IMR-90 (cell line): ENCODE measurements around the gene PYGO2. TPM values are rescaled to one million over a fixed set of nuclear protein-coding genes. Genes with fewer than 3 reads are reported as not detected.

Experiments used
- ATAC-seq: fragments of 200-7000 bp; cut with Tn5 transposase; 2 replicates; pipeline ENCODE4 v1.9.1; 2020; ENCODE audit warnings: low read depth, mild to moderate bottlenecking, moderate library complexity
- BruUV-seq: library from RNA; stranded (reverse); fragments of 400-500 nt; replicated peaks from 2 replicates; lab custom pipeline; 2021; lab: Mats Ljungman, UMichigan
- CTCF ChIA-PET: fragments of 300-600 bp; formaldehyde crosslinking; extraction: SDS; loops from one replicate; lab custom pipeline; 2021; ENCODE audit warnings: antibody characterized with exemption; lab: Yijun Ruan, JAX
- POLR2A ChIA-PET: fragments of 300-600 bp; sonication (Branson Sonifier 250); formaldehyde crosslinking; loops from one replicate; lab custom pipeline; 2022; ENCODE audit warnings: antibody characterized with exemption; ENCODE audit not compliant: unreplicated experiment; lab: Charles Lee
- DNase-seq: peaks from one replicate; pipeline ENCODE4 v3.0.0; 2013
- H2AFZ ChIP-seq: replicated peaks from 2 replicates; pipeline ENCODE3; 2013; ENCODE audit warnings: low read length, mild to moderate bottlenecking; ENCODE audit not compliant: poor library complexity
- H2AK5ac ChIP-seq: 2 replicates; pipeline ENCODE4 v1.6.1; 2013; ENCODE audit warnings: low read depth, low read length, inconsistent platforms
- H2AK9ac ChIP-seq: replicated peaks from 2 replicates; pipeline ENCODE3; 2013; ENCODE audit warnings: mild to moderate bottlenecking, low read depth, low read length, moderate library complexity; ENCODE audit not compliant: poor library complexity
- H2BK120ac ChIP-seq: 2 replicates; pipeline ENCODE4 v1.6.1; 2013; ENCODE audit warnings: low read depth, low read length, inconsistent platforms
- H2BK15ac ChIP-seq: 3 replicates; pipeline ENCODE4 v1.6.1; 2013; ENCODE audit warnings: low read depth, low read length, inconsistent platforms
- H2BK20ac ChIP-seq: 2 replicates; pipeline ENCODE4 v1.6.1; 2013; ENCODE audit warnings: low read depth, mild to moderate bottlenecking, inconsistent platforms, low read length, moderate library complexity
- H2BK5ac ChIP-seq: 2 replicates; pipeline ENCODE4 v1.6.1; 2013; ENCODE audit warnings: mild to moderate bottlenecking, low read depth, low read length, inconsistent platforms; ENCODE audit not compliant: poor library complexity, severe bottlenecking
- H3K14ac ChIP-seq: replicated peaks from 2 replicates; pipeline ENCODE4 v1.6.1; 2013; ENCODE audit warnings: low read depth, low read length, inconsistent platforms
- H3K18ac ChIP-seq: 2 replicates; pipeline ENCODE4 v1.6.1; 2013; ENCODE audit warnings: low read depth, low read length, control low read depth
- H3K23ac ChIP-seq: 2 replicates; pipeline ENCODE4 v1.6.1; 2013; ENCODE audit warnings: low read depth, low read length, inconsistent platforms
- H3K27ac ChIP-seq: 2 replicates; pipeline ENCODE4 v1.5.1; 2013; ENCODE audit warnings: mild to moderate bottlenecking, control low read depth, low read length; ENCODE audit not compliant: insufficient read depth
- H3K27me3 ChIP-seq: 2 replicates; pipeline ENCODE4 v1.6.1; 2013; ENCODE audit warnings: low read length; ENCODE audit not compliant: control insufficient read depth, insufficient read depth
- H3K36me3 ChIP-seq: 2 replicates; pipeline ENCODE4 v1.6.1; 2013; ENCODE audit warnings: low read length, mixed read lengths; ENCODE audit not compliant: control insufficient read depth, insufficient read depth
- H3K4ac ChIP-seq: 2 replicates; pipeline ENCODE4 v1.6.1; 2013; ENCODE audit warnings: low read depth, low read length, inconsistent platforms
- H3K4me1 ChIP-seq: 2 replicates; pipeline ENCODE4 v1.6.1; 2013; ENCODE audit warnings: low read length, mixed read lengths; ENCODE audit not compliant: control insufficient read depth, insufficient read depth
- H3K4me2 ChIP-seq: 2 replicates; pipeline ENCODE4 v1.6.1; 2013; ENCODE audit warnings: low read depth, mild to moderate bottlenecking, control low read depth, low read length, moderate library complexity
- H3K4me3 ChIP-seq: 2 replicates; pipeline ENCODE4 v1.5.1; 2013; ENCODE audit warnings: low read depth, mild to moderate bottlenecking, control low read depth, low read length, moderate library complexity; ENCODE audit not compliant: insufficient read depth
- H3K56ac ChIP-seq: 2 replicates; pipeline ENCODE4 v1.6.1; 2013; ENCODE audit warnings: low read length, inconsistent platforms; ENCODE audit not compliant: insufficient read depth; ENCODE audit errors: extremely low read depth
- H3K79me1 ChIP-seq, 2 experiments: 2 replicates each; pipeline ENCODE4 v1.6.1; 2013; ENCODE audit warnings: low read length in 2 of 2, inconsistent platforms in 1 of 2, low read depth in 1 of 2
- H3K9ac ChIP-seq: 2 replicates; pipeline ENCODE4 v1.6.1; 2013; ENCODE audit warnings: low read depth, low read length, control low read depth
- H3K9me1 ChIP-seq: 2 replicates; pipeline ENCODE4 v1.6.1; 2013; ENCODE audit warnings: low read length, inconsistent platforms; ENCODE audit not compliant: insufficient read depth
- H3K9me3 ChIP-seq: 2 replicates; pipeline ENCODE4 v1.6.1; 2013; ENCODE audit warnings: low read length; ENCODE audit not compliant: control insufficient read depth, insufficient read depth
- H4K20me1 ChIP-seq: 2 replicates; pipeline ENCODE4 v1.6.1; 2013; ENCODE audit warnings: low read length, inconsistent platforms; ENCODE audit not compliant: insufficient read depth
- H4K5ac ChIP-seq: 2 replicates; pipeline ENCODE4 v1.6.1; 2013; ENCODE audit warnings: mild to moderate bottlenecking, low read depth, low read length, control low read depth
- H4K8ac ChIP-seq, 2 experiments: 2 replicates each; pipeline ENCODE4 v1.6.1; 2013; ENCODE audit warnings: low read depth in 2 of 2, low read length in 2 of 2, control low read depth in 1 of 2, inconsistent platforms in 1 of 2
- H4K91ac ChIP-seq: 2 replicates; pipeline ENCODE4 v1.6.1; 2013; ENCODE audit warnings: low read depth, low read length, inconsistent platforms; ENCODE audit not compliant: insufficient read depth
- BHLHE40 ChIP-seq: fragments of 150-350 bp; IDR thresholded peaks from 2 replicates; pipeline ENCODE4 v1.6.1; 2016; ENCODE audit warnings: mild to moderate bottlenecking, low read depth, low read length
- CEBPB ChIP-seq: IDR thresholded peaks from 2 replicates; pipeline ENCODE4 v1.6.1; 2012; ENCODE audit warnings: low read depth, low read length, improper control_type of control experiment
- CTCF ChIP-seq: conservative IDR thresholded peaks from 2 replicates; pipeline ENCODE4 v1.5.1; 2012; ENCODE audit warnings: mild to moderate bottlenecking, low read depth, low read length, improper control_type of control experiment
- MAZ ChIP-seq: IDR thresholded peaks from 2 replicates; pipeline ENCODE4 v1.6.1; 2012; ENCODE audit warnings: low read depth, mild to moderate bottlenecking, low read length, improper control_type of control experiment, moderate library complexity, borderline replicate concordance
- NFE2L2 ChIP-seq: fragments of 150-350 bp; IDR thresholded peaks from 2 replicates; pipeline ENCODE4 v1.6.1; 2016; ENCODE audit warnings: low read depth, mild to moderate bottlenecking, low read length
- RAD21 ChIP-seq: IDR thresholded peaks from 2 replicates; pipeline ENCODE4 v1.6.1; 2012; ENCODE audit warnings: low read length, improper control_type of control experiment
- RFX5 ChIP-seq: IDR thresholded peaks from 2 replicates; pipeline ENCODE4 v1.8.0; 2012; ENCODE audit warnings: low read depth, mild to moderate bottlenecking, low read length, moderate library complexity
- SMC3 ChIP-seq: fragments of 150-350 bp; IDR thresholded peaks from 2 replicates; pipeline ENCODE4 v1.6.1; 2016; ENCODE audit warnings: low read depth, mild to moderate bottlenecking, antibody characterized with exemption, low read length, moderate library complexity
- USF2 ChIP-seq: fragments of 150-350 bp; IDR thresholded peaks from 2 replicates; pipeline ENCODE4 v1.6.1; 2017; ENCODE audit warnings: mild to moderate bottlenecking, antibody characterized with exemption, low read length, low read depth
- WGBS, 2 experiments: methylation state at CpG; one replicate each; pipeline versions ENCODE4 v1.1.5 to v1.1.7; 2013; ENCODE audit warnings: missing lambda C conversion rate in 2 of 2; ENCODE audit not compliant: insufficient read length in 1 of 2; ENCODE audit errors: extremely low coverage in 2 of 2; 5-methylcytosine and 5-hydroxymethylcytosine counted together
- dilution Hi-C: fragments of 300-500 bp; cut with HindIII; formaldehyde crosslinking; loops from one replicate; pipeline ENCODE4 v1.14.3; 2018; ENCODE audit warnings: low sequenced_read_pairs; ENCODE audit not compliant: unreplicated experiment
- in situ Hi-C: fragments of 300-500 bp; cut with MboI; formaldehyde crosslinking; loops from 3 replicates; pipeline ENCODE4 v1.14.3; 2019; ENCODE audit warnings: low sequenced_read_pairs, inconsistent platforms, mixed read lengths
- intact Hi-C: fragments of 100-400 bp; cut with micrococcal nuclease; formaldehyde crosslinking; loops from 2 replicates; pipeline ENCODE4 v1.10.0; 2022
- polyA plus RNA-seq, 3 experiments: library from polyadenylated mRNA; depleted of rRNA; stranded (reverse); fragments of >200 nt; gene quantifications; 2 replicates each; pipeline ENCODE4 v1.2.3, GENCODE V29; 2012; ENCODE audit warnings: low replicate concordance in 1 of 3
- total RNA-seq: library from RNA; depleted of rRNA; stranded (reverse); fragments of >200 nt; gene quantifications from 2 replicates; pipeline ENCODE4 v1.2.3, GENCODE V29; 2012

PYGO2 gene
- total and polyA plus RNA-seq, 2 of the 4 experiments (the other 2 are of a cell fraction) = 5.4 to 14.8 TPM

GRCh38 chr1:155008015-155008941, 46.7 kb upstream of the PYGO2 start (continued):
- no peak for TF ChIP-seq CTCF

GRCh38 chr1:155007251-155007828, 45.8 kb upstream of the PYGO2 start:
- H2AFZ ChIP-seq = no peak overlapping the region
- dilution Hi-C loops (no loop called here), intact Hi-C loops (no loop called here), in situ Hi-C loops (no loop called here)
- H3K9me3 ChIP-seq = no peaks in the 10 kb centered on the region
- peaks cover 14 to 59% of the 10 kb centered on the region in 2 experiments for H3K79me1 ChIP-seq
- H3K27ac ChIP-seq = no peak overlapping the region
- no peak overlapping the region for H3K14ac ChIP-seq
- no peak overlapping the region for H2BK20ac ChIP-seq
- CTCF ChIA-PET = interaction anchor here (1.1 kb wide), 1 partner anchor 10 kb away, joined by 4 read pairs; no protein-coding TSS in a partner anchor
- H3K9me1 ChIP-seq = peaks cover 12% of the 10 kb centered on the region
- no peak overlapping the region for H3K4me3 ChIP-seq
- H4K91ac ChIP-seq = no peak overlapping the region
- H4K5ac ChIP-seq = no peak overlapping the region
- H3K4ac ChIP-seq = no peak overlapping the region
- WGBS, 2 experiments = no CpG with 5 or more reads among the region's 6 CpGs
- no peak overlapping the region for H3K9ac ChIP-seq
- no peak overlapping the region for H2AK5ac ChIP-seq
- POLR2A ChIA-PET = interaction anchor here (0.6 kb wide), 1 partner anchor 11 kb away, joined by 14 read pairs; no protein-coding TSS in a partner anchor
- peaks cover 11% of the 10 kb centered on the region for H4K20me1 ChIP-seq
- DNase-seq (no peak), ATAC-seq (no peak)
- peaks cover 2% of the 10 kb centered on the region for H3K36me3 ChIP-seq
- H3K27me3 ChIP-seq = no peaks in the 10 kb centered on the region
- no peak overlapping the region for H4K8ac ChIP-seq
- H3K4me1 ChIP-seq = peaks cover 15% of the 10 kb centered on the region
- H3K4me2 ChIP-seq = no peak overlapping the region
- H3K18ac ChIP-seq = no peak overlapping the region
- H2BK120ac ChIP-seq = no peak overlapping the region
- no peak overlapping the region for H3K23ac ChIP-seq
- H2BK15ac ChIP-seq = no peak overlapping the region
- H3K56ac ChIP-seq = no peak overlapping the region
- BruUV-seq = no TSS peak
- H2BK5ac ChIP-seq = no peak overlapping the region
- no peak overlapping the region for H2AK9ac ChIP-seq
- no peak for TF ChIP-seq SMC3
- TF ChIP-seq CEBPB = no peak
- no peak for TF ChIP-seq RAD21
- no peak for TF ChIP-seq USF2
- TF ChIP-seq BHLHE40 = no peak
- TF ChIP-seq RFX5 = no peak
- TF ChIP-seq NFE2L2 = no peak
- TF ChIP-seq CTCF = no peak
- TF ChIP-seq MAZ = no peak
